GM23338 (cell line): Measurements from ENCODE around the gene UNC5B. TPM values are rescaled to one million over a fixed set of nuclear protein-coding genes. Genes with fewer than 3 reads are reported as not detected.

ENCODE experiments used
- ATAC-seq: fragments of 200-7000 bp; cut with Tn5 transposase; 3 replicates; pipeline ENCODE4 v1.9.1; 2020
- DNase-seq: peaks from one replicate; pipeline ENCODE4 v3.0.0-alpha.2; 2015; ENCODE audit warnings: low spot score
- H2AFZ ChIP-seq: fragments of 200-600 bp; sonication (generic); 2 replicates; pipeline ENCODE4 v1.8.0; 2016; ENCODE audit warnings: antibody characterized with exemption, mild to moderate bottlenecking, moderate library complexity
- H3F3A ChIP-seq: fragments of 200-600 bp; sonication (generic); replicated peaks from 2 replicates; pipeline ENCODE4 v1.8.0; 2017; ENCODE audit warnings: antibody characterized with exemption, mixed run types, low read depth
- H3K27ac ChIP-seq: fragments of 200-600 bp; sonication (generic); 2 replicates; pipeline ENCODE4 v1.6.1; 2016; ENCODE audit warnings: low read depth
- H3K27me3 ChIP-seq: fragments of 200-600 bp; sonication (generic); 2 replicates; pipeline ENCODE4 v1.8.0; 2016; ENCODE audit warnings: mild to moderate bottlenecking, mixed run types, moderate library complexity; ENCODE audit not compliant: insufficient read depth
- H3K36me3 ChIP-seq: fragments of 200-600 bp; sonication (generic); 2 replicates; pipeline ENCODE4 v1.8.0; 2016; ENCODE audit warnings: mild to moderate bottlenecking; ENCODE audit not compliant: insufficient read depth
- H3K4me1 ChIP-seq: fragments of 200-600 bp; sonication (generic); 2 replicates; pipeline ENCODE4 v1.8.0; 2016; ENCODE audit warnings: mild to moderate bottlenecking, moderate library complexity; ENCODE audit not compliant: insufficient read depth
- H3K4me2 ChIP-seq: fragments of 200-600 bp; sonication (generic); 2 replicates; pipeline ENCODE4 v1.7.1; 2017; ENCODE audit warnings: mixed run types
- H3K4me3 ChIP-seq: fragments of 200-600 bp; sonication (generic); 2 replicates; pipeline ENCODE4 v1.6.1; 2016; ENCODE audit warnings: mixed run types
- H3K79me2 ChIP-seq: fragments of 200-600 bp; sonication (generic); replicated peaks from 2 replicates; pipeline ENCODE4 v1.8.0; 2017; ENCODE audit warnings: mild to moderate bottlenecking; ENCODE audit not compliant: insufficient read depth
- H3K9me2 ChIP-seq: fragments of 200-600 bp; sonication (generic); 2 replicates; pipeline ENCODE4 v1.8.0; 2017; ENCODE audit not compliant: insufficient read depth
- H4K20me1 ChIP-seq: fragments of 200-600 bp; sonication (generic); replicated peaks from 2 replicates; pipeline ENCODE4 v1.8.0; 2017; ENCODE audit warnings: mild to moderate bottlenecking; ENCODE audit not compliant: insufficient read depth
- H3K27ac Mint-ChIP-seq: 2 replicates; pipeline ENCODE4 v1.8.0; 2020; ENCODE audit warnings: inconsistent platforms, mild to moderate bottlenecking, moderate library complexity, mixed read lengths
- H3K27me3 Mint-ChIP-seq: 3 replicates; pipeline ENCODE4 v1.8.0; 2022; ENCODE audit warnings: low read depth, mild to moderate bottlenecking, moderate library complexity, mixed read lengths, inconsistent platforms; ENCODE audit not compliant: insufficient read depth, poor library complexity
- H3K36me3 Mint-ChIP-seq: 3 replicates; pipeline ENCODE4 v1.8.0; 2021; ENCODE audit warnings: low read depth, mild to moderate bottlenecking, inconsistent platforms, moderate library complexity, mixed read lengths
- H3K4me1 Mint-ChIP-seq: 3 replicates; pipeline ENCODE4 v1.8.0; 2020; ENCODE audit warnings: mild to moderate bottlenecking, inconsistent platforms, mixed read lengths
- H3K4me3 Mint-ChIP-seq: 3 replicates; pipeline ENCODE4 v1.8.0; 2021; ENCODE audit warnings: moderate library complexity, mild to moderate bottlenecking, inconsistent platforms, mixed read lengths
- H3K9me3 Mint-ChIP-seq: 3 replicates; pipeline ENCODE4 v1.8.0; 2020; ENCODE audit warnings: moderate library complexity, mild to moderate bottlenecking, inconsistent platforms, mixed read lengths
- CREB1 ChIP-seq: fragments of 250-450 bp; sonication (Bioruptor Pico); IDR thresholded peaks from 2 replicates; pipeline ENCODE4 v1.5.0; 2020; ENCODE audit warnings: low read depth, mild to moderate bottlenecking, moderate library complexity
- CTCF ChIP-seq, 2 experiments: fragments of 200-600 bp in 1 of 2; sonication (generic) in 1 of 2; conservative IDR thresholded peaks; 2 replicates each; pipeline versions ENCODE4 v1.5.1 to v1.6.1; 2016 to 2017; ENCODE audit warnings: antibody characterized with exemption in 2 of 2, low read depth in 2 of 2, mild to moderate bottlenecking in 2 of 2, moderate library complexity in 1 of 2
- EZH2 ChIP-seq: fragments of 200-600 bp; sonication (generic); IDR thresholded peaks from one replicate; pipeline ENCODE4 v1.8.0; 2017; ENCODE audit warnings: antibody characterized with exemption, mild to moderate bottlenecking, low read depth; ENCODE audit not compliant: unreplicated experiment
- JUNB ChIP-seq: IDR thresholded peaks from one replicate; pipeline ENCODE4 v1.6.1; 2016; ENCODE audit warnings: antibody characterized with exemption; ENCODE audit not compliant: unreplicated experiment
- POLR2AphosphoS5 ChIP-seq: IDR thresholded peaks from 2 replicates; pipeline ENCODE4 v1.6.1; 2016; ENCODE audit warnings: antibody characterized with exemption, low read depth
- REST ChIP-seq: IDR thresholded peaks from one replicate; pipeline ENCODE4 v1.6.1; 2018; ENCODE audit warnings: antibody characterized with exemption; ENCODE audit not compliant: unreplicated experiment
- STAT1 ChIP-seq: IDR thresholded peaks from one replicate; pipeline ENCODE4 v1.6.1; 2016; ENCODE audit warnings: antibody characterized with exemption; ENCODE audit not compliant: unreplicated experiment
- ZNF331 ChIP-seq: fragments of 250-450 bp; sonication (Bioruptor Pico); IDR thresholded peaks from 2 replicates; pipeline ENCODE4 v1.5.0; 2020; ENCODE audit warnings: low read depth, mild to moderate bottlenecking, moderate library complexity
- ZNF462 ChIP-seq: fragments of 250-450 bp; sonication (Bioruptor Pico); IDR thresholded peaks from 2 replicates; pipeline ENCODE4 v1.5.0; 2020; ENCODE audit warnings: mild to moderate bottlenecking, moderate library complexity
- polyA plus RNA-seq: library from polyadenylated mRNA; unstranded; fragments of >200 nt; fragmentation: Nextera tagmentation; extraction: Ambion mirVana; gene quantifications from 2 replicates; pipeline ENCODE4 v1.2.1, GENCODE V29; 2016
- total RNA-seq: library from RNA; depleted of rRNA; stranded (reverse); fragments of >200 nt; shearing (Covaris generic); gene quantifications from 2 replicates; pipeline ENCODE4 v1.2.3, GENCODE V29; 2014

UNC5B gene
- total and polyA plus RNA-seq, 2 experiments from 2014 or later, result 8.0 to 31.2 TPM

GRCh38 chr10:71334221-71334791 is 121.9 kb downstream of the UNC5B start (continued):
- TF ChIP-seq ZNF462, result no peak

GRCh38 chr10:71335173-71335708 is 122.9 kb downstream of the UNC5B start:
- Histone ChIP-seq H3K4me2 (no peak overlapping the region), H4K20me1 (no peaks in the 10 kb centered on the region), H3K4me1 (no peaks in the 10 kb centered on the region; the same call in 1 of the 2 replicates), H3K27me3 (no peaks in the 10 kb centered on the region), H3K27ac (no peak overlapping the region), H3K36me3 (no peaks in the 10 kb centered on the region; the same call in 1 of the 2 replicates), H3K4me3 (no peak overlapping the region), H3K79me2 (no peaks in the 10 kb centered on the region), H3F3A (no peaks in the 10 kb centered on the region), H2AFZ (no peak overlapping the region), H3K9me2 (no peaks in the 10 kb centered on the region)
- no peak overlapping the region; the same call in 1 of the 2 replicates for H3K27ac Mint-ChIP-seq
- peaks cover 36% of the 10 kb centered on the region for H3K4me1 Mint-ChIP-seq
- H3K27me3 Mint-ChIP-seq, result peaks cover 22% of the 10 kb centered on the region
- H3K36me3 Mint-ChIP-seq, result peaks cover 11% of the 10 kb centered on the region
- DNase-seq, result no peak
- no peaks in the 10 kb centered on the region for H3K9me3 Mint-ChIP-seq
- ATAC-seq, result no peak
- H3K4me3 Mint-ChIP-seq, result no peak overlapping the region
- TF ChIP-seq ZNF331 (CRISPR knock-in tag), result no peak
- TF ChIP-seq EZH2, result no peak
- TF ChIP-seq STAT1, result no peak
- no peak for TF ChIP-seq CREB1 (CRISPR knock-in tag)
- no peak for TF ChIP-seq JUNB
- no peak for TF ChIP-seq REST
- TF ChIP-seq POLR2AphosphoS5, result no peak
- TF ChIP-seq CTCF (conservative IDR thresholded peaks at IDR 0.05; ENCODE audit: low read depth in 2 of 2), result no peak
